GM12892 (cell line): ENCODE measurements around the gene C10orf67.

Experiments
- POLR2A ChIP-seq: IDR thresholded peaks from 2 replicates; pipeline ENCODE4 v1.6.1; 2011; ENCODE audit warnings: low read depth, low read length, control low read depth
- TAF1 ChIP-seq: IDR thresholded peaks from 2 replicates; pipeline ENCODE4 v1.6.1; 2011; ENCODE audit warnings: low read depth, mild to moderate bottlenecking, control low read depth, low read length, borderline replicate concordance

DNA sequence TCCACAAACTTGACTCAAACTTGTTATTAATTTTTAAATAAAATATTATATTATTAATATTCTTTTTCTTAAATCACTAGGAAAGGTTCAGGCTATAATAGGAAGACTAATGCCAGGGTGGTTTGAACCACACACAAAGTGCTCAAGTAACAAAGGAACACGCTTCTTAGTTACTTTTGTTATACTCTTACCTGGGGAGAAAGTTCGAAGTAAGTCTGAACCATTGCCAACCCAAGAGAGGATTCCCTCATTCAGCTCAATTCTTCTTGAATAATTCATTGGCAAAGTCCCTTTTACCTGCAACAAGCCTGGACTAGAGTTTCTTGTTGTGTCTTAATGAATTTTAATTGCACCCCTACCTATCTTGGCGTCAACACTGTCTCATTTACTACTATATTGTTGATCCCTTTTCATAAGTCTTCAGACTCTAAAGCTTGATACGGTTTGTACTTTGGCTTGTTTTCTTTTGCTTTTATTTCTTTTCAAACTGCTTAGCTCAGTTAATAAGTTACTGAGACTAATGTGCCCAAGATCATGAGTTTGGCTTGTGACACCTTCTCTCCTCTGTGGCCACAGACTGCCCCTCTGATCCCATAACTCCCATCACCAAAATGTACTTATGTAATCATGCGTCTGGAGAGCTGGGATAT lies 10.2 kb upstream of the C10orf67 start:
- TF ChIP-seq POLR2A (no peak), TAF1 (no peak)
